Measurements from ENCODE around the gene EPS8L3.

GRCh38 chr1:109785446-109786111 lies 21.9 kb upstream of the EPS8L3 start:
- no peak for TF ChIP-seq POLR2AphosphoS5 (IDR thresholded peaks at IDR 0.05)
- TF ChIP-seq, protein P1, sequence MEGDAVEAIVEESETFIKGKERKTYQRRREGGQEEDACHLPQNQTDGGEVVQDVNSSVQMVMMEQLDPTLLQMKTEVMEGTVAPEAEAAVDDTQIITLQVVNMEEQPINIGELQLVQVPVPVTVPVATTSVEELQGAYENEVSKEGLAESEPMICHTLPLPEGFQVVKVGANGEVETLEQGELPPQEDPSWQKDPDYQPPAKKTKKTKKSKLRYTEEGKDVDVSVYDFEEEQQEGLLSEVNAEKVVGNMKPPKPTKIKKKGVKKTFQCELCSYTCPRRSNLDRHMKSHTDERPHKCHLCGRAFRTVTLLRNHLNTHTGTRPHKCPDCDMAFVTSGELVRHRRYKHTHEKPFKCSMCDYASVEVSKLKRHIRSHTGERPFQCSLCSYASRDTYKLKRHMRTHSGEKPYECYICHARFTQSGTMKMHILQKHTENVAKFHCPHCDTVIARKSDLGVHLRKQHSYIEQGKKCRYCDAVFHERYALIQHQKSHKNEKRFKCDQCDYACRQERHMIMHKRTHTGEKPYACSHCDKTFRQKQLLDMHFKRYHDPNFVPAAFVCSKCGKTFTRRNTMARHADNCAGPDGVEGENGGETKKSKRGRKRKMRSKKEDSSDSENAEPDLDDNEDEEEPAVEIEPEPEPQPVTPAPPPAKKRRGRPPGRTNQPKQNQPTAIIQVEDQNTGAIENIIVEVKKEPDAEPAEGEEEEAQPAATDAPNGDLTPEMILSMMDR (IDR thresholded peaks at IDR 0.05): no peak
- no peak for TF ChIP-seq POLR2A (IDR thresholded peaks at IDR 0.05)

Measured in sigmoid colon (tissue), 4 donors.